Stimulated activated CD8-positive, alpha-beta memory T cell treated with anti-CD3 and anti-CD28 coated beads, Interleukin-15, amount 100 ng/mL, for 1 hour (primary cell): ENCODE data around the gene PTPRK.

Experiments used
- DNase-seq: peaks from one replicate; pipeline ENCODE4 v3.0.0-alpha.2; 2020; ENCODE audit warnings: low read depth

Gene PTPRK

GRCh38 chr6:128135325-128135724 is 385.1 kb downstream of the PTPRK start:
- no peak for DNase-seq

- DNase-seq: no peak
Observed at GRCh38 chr6:128131566-128131965, 388.8 kb downstream of the PTPRK start.

- DNase-seq: no peak
Observed at GRCh38 chr6:128131036-128131435, 389.4 kb downstream of the PTPRK start.

- DNase-seq: no peak
Observed at GRCh38 chr6:128129679-128130078, 390.7 kb downstream of the PTPRK start.

- DNase-seq: no peak
Observed at GRCh38 chr6:128127650-128128049, 392.7 kb downstream of the PTPRK start.

GRCh38 chr6:128124713-128125112 is 395.7 kb downstream of the PTPRK start:
- DNase-seq: no peak

- no peak for DNase-seq
Observed at GRCh38 chr6:128121610-128122009, 398.8 kb downstream of the PTPRK start.

- DNase-seq: no peak
Observed at GRCh38 chr6:128121190-128121589, 399.2 kb downstream of the PTPRK start.

GRCh38 chr6:128118401-128118800 is 402.0 kb downstream of the PTPRK start:
- DNase-seq: no peak

- DNase-seq: no peak
Observed at GRCh38 chr6:128117916-128118315, 402.5 kb downstream of the PTPRK start.

- DNase-seq: no peak
Observed at GRCh38 chr6:128114164-128114563, 406.2 kb downstream of the PTPRK start.

GRCh38 chr6:128112494-128112893 is 407.9 kb downstream of the PTPRK start:
- no peak for DNase-seq

GRCh38 chr6:128111096-128111495 is 409.3 kb downstream of the PTPRK start:
- DNase-seq: no peak

GRCh38 chr6:128107682-128108081 is 412.7 kb downstream of the PTPRK start:
- no peak for DNase-seq

- DNase-seq: no peak
Observed at GRCh38 chr6:128099571-128100197, 420.7 kb downstream of the PTPRK start.

GRCh38 chr6:128098000-128098581 is 422.3 kb downstream of the PTPRK start:
- no peak for DNase-seq

- no peak for DNase-seq
Observed at GRCh38 chr6:128097009-128097408, 423.4 kb downstream of the PTPRK start.

- no peak for DNase-seq
Observed at GRCh38 chr6:128095362-128095761, 425.0 kb downstream of the PTPRK start.

- no peak for DNase-seq
Observed at GRCh38 chr6:128079021-128079420, 441.4 kb downstream of the PTPRK start.

- DNase-seq: no peak
Observed at GRCh38 chr6:128078276-128078675, 442.1 kb downstream of the PTPRK start.

- DNase-seq: no peak
Observed at GRCh38 chr6:128076843-128077242, 443.6 kb downstream of the PTPRK start.

- no peak for DNase-seq
Observed at GRCh38 chr6:128074567-128074966, 445.8 kb downstream of the PTPRK start.

- no peak for DNase-seq
Observed at GRCh38 chr6:128073389-128073788, 447.0 kb downstream of the PTPRK start.

GRCh38 chr6:128071212-128071611 is 449.2 kb downstream of the PTPRK start:
- no peak for DNase-seq
